Measurements from ENCODE around the gene FASN.

DNA sequence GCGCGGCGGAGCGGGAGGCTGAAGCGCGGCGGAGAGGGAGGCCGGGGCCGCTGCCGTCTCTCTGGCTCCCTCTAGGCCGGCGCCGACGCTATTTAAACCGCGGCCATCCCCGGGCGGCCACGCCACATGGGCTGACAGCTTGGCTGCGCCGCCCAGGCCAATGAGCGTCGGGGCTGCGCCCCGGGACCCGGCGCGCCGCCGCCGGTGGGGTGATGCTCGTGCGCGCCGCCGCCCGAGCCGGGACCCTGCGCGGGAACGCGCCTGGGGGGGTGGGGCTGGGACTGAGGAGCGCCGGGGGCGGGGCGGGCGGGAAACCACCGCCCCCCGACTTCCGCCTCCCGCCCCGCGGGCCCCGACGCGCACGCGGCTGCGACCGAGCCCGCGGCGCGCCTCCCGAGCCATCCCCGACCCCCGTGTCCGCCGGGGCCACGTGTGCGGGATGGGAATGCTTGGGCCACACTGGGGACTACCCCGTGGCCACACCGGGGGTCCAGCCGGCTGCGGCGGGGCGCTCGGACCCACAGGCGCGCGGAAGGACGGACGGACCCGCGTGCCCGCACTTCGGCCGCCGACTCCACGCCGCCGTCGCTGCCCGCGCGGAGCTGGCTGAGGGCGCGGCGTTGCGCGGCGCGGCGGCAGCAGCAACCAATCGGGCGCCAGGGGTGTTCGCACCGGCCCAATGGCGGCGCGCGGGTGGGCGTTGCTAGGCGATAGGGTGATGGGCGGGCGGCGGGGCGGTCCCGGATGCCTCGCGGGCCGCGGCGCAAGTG, at the start of gene FASN:
- TF ChIP-seq JUNB (CRISPR knock-in tag; IDR thresholded peaks at IDR 0.05; ENCODE audit: borderline replicate concordance) (no peak), GTF3A (CRISPR knock-in tag; conservative IDR thresholded peaks at IDR 0.05) (no peak; the same call in 1 of the 2 replicates), KLF13 (CRISPR knock-in tag; IDR thresholded peaks at IDR 0.05) (no peak), ZBTB1 (CRISPR knock-in tag; IDR thresholded peaks at IDR 0.05; ENCODE audit: borderline replicate concordance) (no peak)
- TF ChIP-seq, protein P1, sequence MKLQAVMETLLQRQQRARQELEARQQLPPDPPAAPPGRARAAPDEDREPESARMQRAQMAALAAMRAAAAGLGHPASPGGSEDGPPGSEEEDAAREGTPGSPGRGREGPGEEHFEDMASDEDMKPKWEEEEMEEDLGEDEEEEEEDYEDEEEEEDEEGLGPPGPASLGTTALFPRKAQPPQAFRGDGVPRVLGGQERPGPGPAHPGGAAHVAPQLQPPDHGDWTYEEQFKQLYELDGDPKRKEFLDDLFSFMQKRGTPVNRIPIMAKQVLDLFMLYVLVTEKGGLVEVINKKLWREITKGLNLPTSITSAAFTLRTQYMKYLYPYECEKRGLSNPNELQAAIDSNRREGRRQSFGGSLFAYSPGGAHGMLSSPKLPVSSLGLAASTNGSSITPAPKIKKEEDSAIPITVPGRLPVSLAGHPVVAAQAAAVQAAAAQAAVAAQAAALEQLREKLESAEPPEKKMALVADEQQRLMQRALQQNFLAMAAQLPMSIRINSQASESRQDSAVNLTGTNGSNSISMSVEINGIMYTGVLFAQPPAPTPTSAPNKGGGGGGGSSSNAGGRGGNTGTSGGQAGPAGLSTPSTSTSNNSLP (IDR thresholded peaks at IDR 0.05; ENCODE audit: low read depth, low read length), result no peak
- TF ChIP-seq, protein P2, sequence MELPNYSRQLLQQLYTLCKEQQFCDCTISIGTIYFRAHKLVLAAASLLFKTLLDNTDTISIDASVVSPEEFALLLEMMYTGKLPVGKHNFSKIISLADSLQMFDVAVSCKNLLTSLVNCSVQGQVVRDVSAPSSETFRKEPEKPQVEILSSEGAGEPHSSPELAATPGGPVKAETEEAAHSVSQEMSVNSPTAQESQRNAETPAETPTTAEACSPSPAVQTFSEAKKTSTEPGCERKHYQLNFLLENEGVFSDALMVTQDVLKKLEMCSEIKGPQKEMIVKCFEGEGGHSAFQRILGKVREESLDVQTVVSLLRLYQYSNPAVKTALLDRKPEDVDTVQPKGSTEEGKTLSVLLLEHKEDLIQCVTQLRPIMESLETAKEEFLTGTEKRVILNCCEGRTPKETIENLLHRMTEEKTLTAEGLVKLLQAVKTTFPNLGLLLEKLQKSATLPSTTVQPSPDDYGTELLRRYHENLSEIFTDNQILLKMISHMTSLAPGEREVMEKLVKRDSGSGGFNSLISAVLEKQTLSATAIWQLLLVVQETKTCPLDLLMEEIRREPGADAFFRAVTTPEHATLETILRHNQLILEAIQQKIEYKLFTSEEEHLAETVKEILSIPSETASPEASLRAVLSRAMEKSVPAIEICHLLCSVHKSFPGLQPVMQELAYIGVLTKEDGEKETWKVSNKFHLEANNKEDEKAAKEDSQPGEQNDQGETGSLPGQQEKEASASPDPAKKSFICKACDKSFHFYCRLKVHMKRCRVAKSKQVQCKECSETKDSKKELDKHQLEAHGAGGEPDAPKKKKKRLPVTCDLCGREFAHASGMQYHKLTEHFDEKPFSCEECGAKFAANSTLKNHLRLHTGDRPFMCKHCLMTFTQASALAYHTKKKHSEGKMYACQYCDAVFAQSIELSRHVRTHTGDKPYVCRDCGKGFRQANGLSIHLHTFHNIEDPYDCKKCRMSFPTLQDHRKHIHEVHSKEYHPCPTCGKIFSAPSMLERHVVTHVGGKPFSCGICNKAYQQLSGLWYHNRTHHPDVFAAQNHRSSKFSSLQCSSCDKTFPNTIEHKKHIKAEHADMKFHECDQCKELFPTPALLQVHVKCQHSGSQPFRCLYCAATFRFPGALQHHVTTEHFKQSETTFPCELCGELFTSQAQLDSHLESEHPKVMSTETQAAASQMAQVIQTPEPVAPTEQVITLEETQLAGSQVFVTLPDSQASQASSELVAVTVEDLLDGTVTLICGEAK (IDR thresholded peaks at IDR 0.05), result no peak
- TF ChIP-seq, protein P2 (CRISPR knock-in tag; IDR thresholded peaks at IDR 0.05), result peak; percentile 14; the same call in 1 of the 2 replicates

Measured in HepG2 (cell line).